WERI-Rb-1 (cell line): ENCODE results near the gene ARRDC5.
A peak's percentile ranks its signal among the peaks of the same experiment; 100 is the strongest.

Source experiments
- DNase-seq: peaks from one replicate; pipeline ENCODE4 v3.0.0-alpha.2; 2020
- H3K27ac ChIP-seq: fragments of 250-450 bp; sonication (Bioruptor Pico); 2 replicates; pipeline ENCODE4 v1.5.1; 2020; ENCODE audit warnings: mild to moderate bottlenecking, moderate library complexity
- H3K27me3 ChIP-seq: fragments of 250-450 bp; sonication (Bioruptor Pico); 2 replicates; pipeline ENCODE4 v1.5.1; 2021; ENCODE audit warnings: mild to moderate bottlenecking, low read depth, moderate library complexity; ENCODE audit not compliant: insufficient read depth, severe bottlenecking
- H3K36me3 ChIP-seq: fragments of 250-450 bp; sonication (Bioruptor Pico); 2 replicates; pipeline ENCODE4 v1.5.1; 2020; ENCODE audit warnings: mild to moderate bottlenecking, moderate library complexity
- H3K4me3 ChIP-seq: 2 replicates; pipeline ENCODE4 v1.5.1; 2011; ENCODE audit warnings: low read depth, mild to moderate bottlenecking, control low read depth, low read length
- H3K9me3 ChIP-seq: fragments of 250-450 bp; sonication (Bioruptor Pico); 2 replicates; pipeline ENCODE4 v1.5.1; 2021; ENCODE audit warnings: mild to moderate bottlenecking, moderate library complexity; ENCODE audit not compliant: severe bottlenecking
- TF ChIP-seq, protein P1 (sequence below): IDR thresholded peaks from 2 replicates; pipeline ENCODE4 v1.5.1; 2011; ENCODE audit warnings: low read depth, mild to moderate bottlenecking, control low read depth, inconsistent platforms, low read length

Gene ARRDC5

DNA sequence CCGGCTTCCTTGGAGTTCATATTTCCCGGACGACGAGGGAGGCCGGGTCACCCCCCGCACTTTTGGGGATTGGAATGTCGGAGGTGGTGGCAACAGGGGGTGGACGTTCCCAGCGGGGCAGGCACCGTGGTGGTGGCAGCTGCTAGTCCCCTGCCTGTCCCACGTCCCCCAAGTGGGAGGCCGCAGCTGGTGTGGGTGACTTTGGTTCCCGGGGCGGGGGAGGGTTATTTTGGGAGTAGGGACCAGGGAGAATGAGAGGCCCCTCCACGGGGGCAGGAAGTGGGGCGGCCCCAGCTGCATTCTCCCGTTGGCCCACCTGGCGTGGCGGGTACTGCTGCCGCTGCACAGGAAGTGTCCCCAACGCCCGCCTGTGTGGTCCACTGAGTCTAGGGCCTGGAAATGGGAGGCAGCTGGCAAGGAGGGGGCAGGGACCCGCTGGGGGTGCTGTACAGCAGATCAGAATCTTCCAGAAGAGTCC, 24.2 kb downstream of the ARRDC5 start:
- Histone ChIP-seq H3K4me3 (no peak overlapping the region), H3K27me3 (no peaks in the 10 kb centered on the region), H3K27ac (no peak overlapping the region), H3K36me3 (no peaks in the 10 kb centered on the region), H3K9me3 (no peaks in the 10 kb centered on the region)
- no peak for DNase-seq
- TF ChIP-seq, protein P1, sequence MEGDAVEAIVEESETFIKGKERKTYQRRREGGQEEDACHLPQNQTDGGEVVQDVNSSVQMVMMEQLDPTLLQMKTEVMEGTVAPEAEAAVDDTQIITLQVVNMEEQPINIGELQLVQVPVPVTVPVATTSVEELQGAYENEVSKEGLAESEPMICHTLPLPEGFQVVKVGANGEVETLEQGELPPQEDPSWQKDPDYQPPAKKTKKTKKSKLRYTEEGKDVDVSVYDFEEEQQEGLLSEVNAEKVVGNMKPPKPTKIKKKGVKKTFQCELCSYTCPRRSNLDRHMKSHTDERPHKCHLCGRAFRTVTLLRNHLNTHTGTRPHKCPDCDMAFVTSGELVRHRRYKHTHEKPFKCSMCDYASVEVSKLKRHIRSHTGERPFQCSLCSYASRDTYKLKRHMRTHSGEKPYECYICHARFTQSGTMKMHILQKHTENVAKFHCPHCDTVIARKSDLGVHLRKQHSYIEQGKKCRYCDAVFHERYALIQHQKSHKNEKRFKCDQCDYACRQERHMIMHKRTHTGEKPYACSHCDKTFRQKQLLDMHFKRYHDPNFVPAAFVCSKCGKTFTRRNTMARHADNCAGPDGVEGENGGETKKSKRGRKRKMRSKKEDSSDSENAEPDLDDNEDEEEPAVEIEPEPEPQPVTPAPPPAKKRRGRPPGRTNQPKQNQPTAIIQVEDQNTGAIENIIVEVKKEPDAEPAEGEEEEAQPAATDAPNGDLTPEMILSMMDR: no peak

DNA sequence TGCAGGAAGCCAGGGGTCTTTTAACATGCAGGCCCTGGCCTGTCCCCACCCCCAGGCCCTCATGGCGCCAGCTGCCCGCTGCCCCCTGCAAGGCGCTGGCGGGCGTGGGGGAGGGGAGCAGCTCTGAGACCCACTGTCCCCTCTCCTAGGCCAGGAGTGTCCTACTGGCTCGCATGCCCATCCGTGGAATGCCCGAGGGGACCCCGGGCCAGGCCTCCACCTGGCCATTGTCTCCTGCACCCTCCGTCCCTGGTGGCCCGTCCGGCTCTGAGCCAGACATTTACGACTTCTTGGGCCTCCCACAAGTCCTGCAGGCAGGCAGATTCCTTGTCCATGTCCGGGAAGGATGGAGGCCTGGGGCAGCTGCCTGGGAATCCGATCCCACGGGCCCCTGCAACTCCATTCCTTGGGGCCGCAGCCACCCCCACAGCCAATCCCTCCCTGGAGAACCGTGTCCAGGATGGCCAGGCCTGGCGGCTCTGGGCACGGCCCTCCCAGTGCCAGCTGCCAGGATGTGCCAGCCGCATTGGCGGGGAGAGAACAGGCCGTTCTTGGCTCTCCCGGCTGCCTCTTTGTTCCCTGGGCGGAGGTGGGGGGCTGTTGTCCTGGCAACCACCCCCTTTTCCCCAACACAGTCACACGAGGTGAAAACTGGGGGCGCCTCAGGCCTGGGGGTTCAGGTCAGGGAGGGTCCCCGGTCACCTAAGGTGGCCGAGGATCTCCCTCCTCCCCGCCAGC, 24.8 kb downstream of the ARRDC5 start:
- Histone ChIP-seq H3K27ac (no peak overlapping the region), H3K4me3 (no peak overlapping the region), H3K36me3 (no peaks in the 10 kb centered on the region), H3K9me3 (no peaks in the 10 kb centered on the region), H3K27me3 (no peaks in the 10 kb centered on the region)
- DNase-seq: no peak
- TF ChIP-seq, protein P1: no peak

DNA sequence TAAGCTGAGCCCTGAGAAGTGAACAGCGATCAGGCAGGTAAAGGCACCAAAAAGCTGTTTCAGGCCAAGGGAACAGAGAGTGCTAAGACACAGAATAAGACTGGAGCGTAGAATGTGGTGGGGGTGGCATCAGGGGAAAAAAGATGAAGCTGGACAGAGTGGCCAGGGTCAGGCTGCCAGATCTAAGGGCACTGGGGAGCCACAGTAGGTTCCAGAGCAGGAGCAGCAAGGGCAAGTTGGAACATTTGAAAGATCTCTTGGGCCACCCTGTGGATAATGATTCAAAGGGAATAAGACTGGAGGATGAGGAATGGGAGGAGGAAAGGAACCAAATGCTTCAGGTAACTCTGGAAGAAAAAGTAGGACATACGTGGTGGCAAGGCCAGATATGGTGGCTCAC, 28.8 kb downstream of the ARRDC5 start:
- DNase-seq: no peak
- no peaks in the 10 kb centered on the region for H3K27me3 ChIP-seq
- no peak overlapping the region for H3K27ac ChIP-seq
- H3K4me3 ChIP-seq: no peak overlapping the region
- no peaks in the 10 kb centered on the region for H3K9me3 ChIP-seq
- H3K36me3 ChIP-seq: no peaks in the 10 kb centered on the region
- TF ChIP-seq, protein P1: no peak

DNA sequence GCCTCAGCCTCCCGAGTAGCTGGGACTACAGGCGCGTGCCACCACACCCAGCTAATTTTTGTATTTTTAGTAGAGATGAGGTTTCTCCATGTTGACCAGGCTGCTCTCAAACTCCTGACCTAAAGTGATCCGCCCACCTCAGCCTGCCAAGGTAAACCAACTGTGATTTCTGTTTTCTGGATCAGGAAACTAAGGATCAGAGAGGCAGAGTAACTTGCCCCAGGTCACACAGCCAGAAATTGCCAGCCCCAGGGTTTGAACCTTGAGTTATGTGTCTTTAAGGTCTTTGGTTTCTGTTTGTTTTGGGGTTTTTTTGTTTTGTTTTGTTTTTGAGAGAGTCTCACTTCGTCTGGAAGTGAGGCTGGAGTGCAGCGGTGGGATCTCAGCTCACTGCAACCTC, 31.0 kb downstream of the ARRDC5 start:
- no peaks in the 10 kb centered on the region for H3K9me3 ChIP-seq
- no peak overlapping the region for H3K27ac ChIP-seq
- TF ChIP-seq, protein P1: no peak
- H3K4me3 ChIP-seq: no peak overlapping the region
- H3K36me3 ChIP-seq: no peaks in the 10 kb centered on the region
- no peaks in the 10 kb centered on the region for H3K27me3 ChIP-seq
- DNase-seq: no peak

DNA sequence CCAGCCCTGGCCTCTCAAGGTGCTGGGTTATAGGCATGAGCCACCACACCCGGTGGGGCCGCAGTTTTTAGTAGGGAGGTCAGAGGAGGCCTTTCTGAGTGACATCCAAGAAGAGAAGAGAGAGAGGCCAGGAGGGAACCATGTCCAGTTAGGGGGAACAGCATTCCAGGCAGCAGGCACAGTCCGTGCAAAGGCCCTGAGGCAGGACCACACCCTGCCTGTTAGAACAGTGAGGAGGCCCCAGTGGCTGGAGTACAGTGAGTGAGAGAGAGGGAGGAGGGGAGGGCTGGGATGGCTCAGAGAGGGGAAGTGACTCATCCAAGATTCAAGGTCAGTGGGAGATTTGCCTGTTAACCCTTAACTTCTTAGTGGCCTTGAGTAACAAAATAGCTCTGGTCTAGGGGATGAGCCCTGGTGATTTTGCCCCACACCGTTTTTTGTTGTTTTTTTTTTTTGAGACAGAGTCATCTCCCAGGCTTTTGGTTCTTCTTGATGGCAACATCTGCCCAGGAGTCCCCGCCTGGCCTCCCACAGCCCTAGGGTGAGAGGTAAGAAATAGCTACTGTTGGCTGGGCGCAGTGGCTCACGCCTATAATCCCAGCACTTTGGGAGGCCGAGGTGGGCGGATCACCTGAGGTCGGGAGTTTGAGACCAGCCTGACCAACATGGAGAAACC, 32.5 kb downstream of the ARRDC5 start:
- TF ChIP-seq, protein P1: no peak
- DNase-seq: peak; percentile 44
- H3K9me3 ChIP-seq: no peaks in the 10 kb centered on the region
- H3K4me3 ChIP-seq: no peak overlapping the region
- no peaks in the 10 kb centered on the region for H3K27me3 ChIP-seq
- no peak overlapping the region for H3K27ac ChIP-seq
- no peaks in the 10 kb centered on the region for H3K36me3 ChIP-seq
